HG03039 (cell line): Measurements from ENCODE around the gene NPLOC4.

Source experiments
- ATAC-seq: cut with Tn5 transposase; IDR thresholded peaks from one replicate; pipeline ENCODE4 v1.9.1; 2021; ENCODE audit warnings: mild to moderate bottlenecking, moderate library complexity; ENCODE audit not compliant: unreplicated experiment

NPLOC4 gene

DNA sequence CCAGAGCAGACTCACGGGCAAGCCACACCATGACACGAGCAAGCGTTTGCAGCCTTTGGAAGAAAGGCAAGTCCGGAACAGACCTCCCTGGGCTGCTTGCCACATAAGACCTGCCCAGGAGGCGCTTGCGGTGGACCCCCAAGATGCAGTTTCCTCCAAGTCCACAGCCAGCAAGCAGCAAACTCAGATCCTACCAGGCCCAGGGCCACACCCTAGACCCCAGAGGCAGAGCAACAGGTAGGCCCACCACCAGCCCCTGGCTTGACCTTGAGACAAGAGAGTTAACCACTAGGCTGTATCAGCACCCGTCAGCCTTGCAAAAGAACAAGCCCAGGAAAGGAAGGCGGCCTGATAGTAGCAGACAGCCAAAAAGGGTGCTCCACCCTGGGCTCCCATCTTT is 87.1 kb downstream of the NPLOC4 start:
- no peak for ATAC-seq

- ATAC-seq, result no peak
Measured at GRCh38 chr17:81549031-81549557, 87.8 kb downstream of the NPLOC4 start.

- ATAC-seq, result no peak
Measured at GRCh38 chr17:81547614-81547982, 89.3 kb downstream of the NPLOC4 start.

GRCh38 chr17:81546906-81547613 is 89.9 kb downstream of the NPLOC4 start:
- no peak for ATAC-seq

DNA sequence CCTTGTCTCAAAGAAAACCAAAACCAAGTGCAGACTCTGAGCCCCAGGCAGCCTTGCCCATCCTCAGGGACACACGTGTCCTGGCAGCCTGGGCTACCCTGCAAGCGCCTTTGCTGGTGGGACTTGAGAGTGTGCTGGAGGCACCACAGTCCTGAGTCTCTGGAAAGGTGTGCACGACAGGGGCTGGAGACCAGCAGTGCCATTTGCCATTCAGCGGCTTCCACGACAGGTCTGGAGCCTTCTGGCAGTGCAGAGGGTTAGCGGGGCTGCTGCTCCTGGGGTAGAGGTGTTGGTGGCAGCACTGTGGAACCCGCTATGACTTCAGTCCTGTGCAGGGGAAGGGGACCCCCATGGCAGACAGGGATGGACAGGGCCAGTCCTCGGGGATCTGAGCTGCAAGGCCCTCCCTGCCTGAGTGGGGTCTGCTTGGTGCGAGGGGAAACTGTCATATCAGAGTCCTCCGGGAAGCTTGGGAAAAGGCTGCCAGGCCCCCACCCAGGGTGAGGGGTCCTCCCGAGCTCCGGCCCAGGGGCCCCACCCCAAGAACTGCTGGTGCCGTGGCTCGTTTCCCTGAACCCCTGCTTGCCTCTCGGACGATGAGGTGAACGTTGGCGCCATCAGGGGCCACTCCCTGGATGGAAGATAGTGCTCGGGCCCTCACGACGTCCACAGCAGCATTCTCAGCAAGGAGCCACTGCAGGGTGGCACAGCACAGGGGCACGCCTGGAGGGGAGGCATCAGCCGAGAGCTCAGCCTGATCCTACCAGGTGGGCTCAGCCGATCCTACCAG is 91.6 kb downstream of the NPLOC4 start:
- ATAC-seq, result no peak

GRCh38 chr17:81544281-81544974 is 92.5 kb downstream of the NPLOC4 start:
- ATAC-seq, result no peak

DNA sequence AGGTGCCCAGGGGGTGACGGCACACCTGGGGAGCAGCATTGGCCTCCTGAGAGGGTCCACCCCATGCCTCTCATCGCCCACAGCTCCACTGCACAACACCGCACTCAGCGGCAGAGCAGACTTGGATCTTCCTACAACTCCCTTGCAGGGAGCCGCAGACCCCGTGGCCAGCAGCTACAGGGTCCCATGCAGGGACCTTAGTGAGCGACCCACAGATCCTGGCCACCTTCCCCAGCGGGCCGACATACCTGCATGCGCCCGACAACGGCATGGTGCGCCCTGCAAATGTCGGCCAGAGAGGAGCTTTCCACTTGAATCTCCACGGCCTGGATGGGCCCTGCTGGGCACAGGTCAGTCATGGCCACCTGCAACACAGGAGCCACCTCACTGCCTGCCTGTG is 93.2 kb downstream of the NPLOC4 start:
- no peak for ATAC-seq

DNA sequence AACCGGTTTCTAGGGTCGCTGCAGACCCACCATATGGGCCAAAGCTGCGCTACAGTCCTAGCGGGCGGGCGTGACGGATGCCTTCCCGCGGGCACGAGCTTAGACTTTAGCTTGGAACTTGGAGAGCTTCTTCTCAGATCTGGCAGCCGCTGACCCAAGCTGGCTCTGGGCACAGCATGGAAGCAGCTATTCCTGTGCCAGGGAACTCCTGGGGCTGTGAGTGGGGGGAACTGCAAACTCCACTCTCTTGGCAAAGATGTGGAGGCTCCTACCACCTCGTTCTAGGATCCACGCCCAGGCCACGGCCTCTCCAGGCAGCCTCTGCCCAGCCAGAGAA is 93.6 kb downstream of the NPLOC4 start:
- no peak for ATAC-seq

DNA sequence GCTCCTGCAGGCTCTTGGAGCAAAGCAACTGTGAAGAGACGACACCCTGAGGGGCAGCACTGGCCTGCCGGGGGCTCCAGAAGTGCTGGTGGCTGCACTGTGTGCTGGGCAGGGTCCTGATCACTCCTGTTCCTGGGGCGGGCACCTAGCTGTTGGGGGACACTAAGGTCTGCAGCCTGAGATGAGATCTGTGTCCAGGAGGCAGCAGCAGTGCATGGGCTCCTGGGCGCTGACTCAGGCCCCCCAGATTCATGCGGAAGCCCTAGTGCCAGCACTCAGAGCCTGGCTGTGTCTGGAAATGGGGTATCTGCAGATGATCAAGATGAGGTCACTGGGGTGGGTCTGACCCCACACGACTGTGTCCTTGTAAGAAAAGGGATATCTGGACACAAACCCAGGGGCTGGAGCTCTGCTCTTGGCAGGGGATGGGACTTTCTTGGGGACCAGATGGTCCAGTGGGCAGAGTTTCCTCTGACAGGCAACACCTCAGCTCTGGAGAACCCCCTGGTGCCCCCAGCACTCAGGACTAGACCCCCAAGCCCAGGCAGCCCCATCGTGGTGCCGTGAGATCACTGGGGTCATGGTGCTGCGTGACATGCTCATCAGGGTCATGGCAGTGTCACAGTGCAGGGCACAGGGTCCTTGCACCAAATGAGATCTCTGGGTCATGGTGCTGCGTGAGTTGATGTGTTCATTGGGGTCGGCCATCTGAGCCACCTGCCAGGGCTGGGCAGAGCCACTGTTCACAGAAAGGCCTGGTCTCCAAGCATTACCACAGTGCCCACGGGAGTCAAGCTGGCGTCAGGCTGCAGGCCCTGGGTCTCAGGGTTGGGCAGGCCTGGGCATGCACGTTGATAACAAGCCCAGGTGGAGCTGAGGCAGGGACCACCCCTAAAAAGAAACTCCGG is 94.2 kb downstream of the NPLOC4 start:
- ATAC-seq, result no peak

DNA sequence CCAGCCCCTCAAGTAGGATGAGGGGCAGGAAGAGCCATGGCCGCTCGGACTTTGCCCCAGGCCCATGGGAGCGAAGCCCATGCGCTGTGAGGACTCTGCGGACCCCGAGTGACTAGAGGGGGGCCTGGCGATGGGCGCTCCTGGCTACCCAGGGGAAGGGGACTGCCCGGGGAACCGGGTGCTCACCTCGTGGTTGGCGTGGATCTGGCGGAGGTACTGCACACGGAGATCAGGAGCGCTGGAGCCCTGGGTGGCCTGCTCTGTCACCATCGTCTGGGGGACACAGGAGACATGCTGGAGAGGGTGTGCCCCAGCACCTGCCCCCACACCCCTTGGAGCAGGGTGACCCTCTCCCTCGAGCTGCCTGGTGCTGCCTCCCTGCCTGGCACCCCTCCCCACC is 95.8 kb downstream of the NPLOC4 start:
- no peak for ATAC-seq

DNA sequence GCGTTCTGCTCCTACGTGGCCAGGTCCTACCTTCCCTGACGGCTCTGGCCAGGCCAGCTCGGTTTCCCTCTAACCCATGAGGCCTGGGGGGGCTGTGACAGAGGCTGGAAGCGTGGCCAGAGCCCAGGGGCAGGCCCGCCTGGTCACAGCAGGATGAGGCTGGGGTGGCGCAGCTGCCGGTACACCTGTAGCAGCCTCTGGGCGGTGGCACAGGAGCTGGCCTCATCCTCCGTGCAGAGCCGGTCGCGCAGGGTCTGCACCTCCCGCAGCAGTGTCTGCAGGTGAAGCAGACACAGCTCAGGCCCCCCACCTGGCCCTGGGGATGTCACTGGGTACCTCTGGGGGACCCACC is 96.3 kb downstream of the NPLOC4 start:
- ATAC-seq, result no peak

DNA sequence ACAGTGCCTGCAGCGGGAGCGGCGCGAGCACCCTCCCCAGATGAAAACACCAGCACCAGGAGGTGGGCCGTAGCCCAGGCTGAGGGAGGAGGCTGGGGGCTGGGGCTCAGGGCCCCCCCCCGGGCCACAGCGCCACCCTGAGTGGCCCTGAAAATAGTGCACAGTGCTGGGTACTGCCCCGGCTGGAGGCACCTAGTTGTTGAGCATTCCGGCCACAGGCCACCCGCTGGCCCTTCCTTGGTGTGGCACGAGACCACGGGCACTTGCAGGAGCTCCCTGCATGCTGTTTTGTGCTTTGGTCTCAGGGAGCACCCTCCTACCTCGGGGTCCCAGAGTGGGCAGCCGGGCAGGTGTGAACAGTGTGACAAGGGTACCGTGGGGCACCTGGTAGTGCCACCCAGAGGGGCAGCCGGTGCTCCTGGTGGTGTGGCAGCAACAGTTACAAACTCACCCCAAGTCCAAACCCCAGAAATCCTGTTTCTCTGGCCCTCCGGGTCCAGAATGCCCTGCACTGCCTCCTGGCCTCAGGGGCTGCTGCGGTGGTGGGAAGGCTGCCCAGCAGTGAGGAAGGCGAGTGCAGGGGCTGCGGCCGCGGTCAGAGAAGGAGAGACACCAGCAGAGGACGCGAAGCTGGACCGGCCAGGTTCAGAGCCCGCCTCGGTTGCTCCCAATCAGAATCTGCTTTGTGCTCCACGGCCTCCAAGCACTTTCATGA is 96.8 kb downstream of the NPLOC4 start:
- ATAC-seq, result no peak

DNA sequence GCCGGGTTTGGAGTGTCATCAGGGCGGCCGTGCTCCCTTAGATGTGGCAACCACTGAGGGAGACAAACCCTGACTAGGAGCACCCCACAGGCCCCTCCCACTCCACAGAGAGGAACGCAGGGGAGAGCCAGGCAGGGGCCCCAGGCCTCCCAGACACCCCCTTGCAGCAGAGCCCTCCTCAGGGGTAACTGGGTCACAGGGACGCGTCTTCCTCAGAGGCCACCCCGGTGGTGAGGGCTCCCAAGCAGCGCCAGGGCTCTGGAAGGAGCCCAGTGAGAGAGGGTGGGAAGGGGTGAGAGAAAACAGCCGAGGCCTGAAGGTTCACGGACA is 97.4 kb downstream of the NPLOC4 start:
- no peak for ATAC-seq

GRCh38 chr17:81538651-81539570 is 98.0 kb downstream of the NPLOC4 start:
- ATAC-seq, result no peak

DNA sequence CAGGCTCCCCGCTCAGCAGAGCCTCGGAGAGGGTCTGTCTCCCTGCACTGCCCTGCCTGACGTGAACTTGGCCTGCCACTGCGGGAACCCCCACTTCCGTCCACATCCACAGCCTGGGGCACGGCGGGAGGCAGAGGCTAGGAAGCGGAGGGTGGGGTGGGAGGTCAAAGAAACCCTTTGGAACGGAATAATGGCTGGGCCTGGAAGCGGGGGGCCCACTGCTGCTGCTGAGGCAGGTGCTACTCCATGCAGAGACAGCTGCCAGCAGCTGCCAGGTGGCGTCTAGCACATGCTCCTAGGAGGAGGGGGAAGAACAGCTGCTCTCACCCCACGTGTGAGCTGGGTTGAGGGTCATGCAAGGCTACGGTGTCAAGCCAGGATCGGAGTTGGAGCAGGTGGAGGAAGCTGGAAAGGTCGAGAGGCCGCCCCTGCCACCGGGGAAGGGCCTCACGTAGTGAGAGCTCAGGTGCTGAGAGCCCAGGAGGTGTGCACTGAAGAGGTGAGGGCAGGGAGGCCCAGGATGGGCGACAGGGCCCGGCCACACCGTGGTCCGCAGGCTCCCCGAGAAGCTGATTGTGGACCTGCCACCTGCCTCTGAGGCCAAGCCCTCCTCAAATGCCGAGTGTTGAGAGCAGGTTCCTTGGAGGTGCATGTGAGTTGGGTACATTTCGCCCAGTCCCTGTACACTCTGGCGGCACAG is 98.9 kb downstream of the NPLOC4 start:
- no peak for ATAC-seq

DNA sequence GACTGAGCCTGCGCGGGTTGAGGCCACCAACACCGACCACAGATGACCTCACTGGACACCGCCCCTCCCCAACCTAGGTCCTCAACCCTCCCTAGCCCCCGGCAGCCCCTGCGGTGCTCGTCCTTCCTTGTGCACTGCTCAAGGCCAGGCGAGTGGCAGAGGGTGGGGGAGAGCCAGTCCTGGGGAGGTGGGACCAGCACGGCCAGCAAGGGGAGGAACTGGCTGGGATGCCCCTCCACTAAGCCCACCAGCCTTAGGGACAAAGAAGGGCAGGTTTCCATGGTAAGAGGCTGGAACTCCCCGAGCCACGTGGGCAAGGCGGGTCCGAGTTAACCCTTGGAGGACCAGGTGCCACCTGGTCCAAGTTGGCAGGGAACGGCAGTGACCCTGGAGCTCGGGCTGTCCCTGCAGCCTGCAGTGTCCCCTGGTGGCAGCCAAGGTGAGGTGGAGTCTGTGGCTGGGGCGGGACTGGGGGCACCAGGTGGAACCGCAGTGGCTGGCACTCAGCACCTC is 99.5 kb downstream of the NPLOC4 start:
- no peak for ATAC-seq

DNA sequence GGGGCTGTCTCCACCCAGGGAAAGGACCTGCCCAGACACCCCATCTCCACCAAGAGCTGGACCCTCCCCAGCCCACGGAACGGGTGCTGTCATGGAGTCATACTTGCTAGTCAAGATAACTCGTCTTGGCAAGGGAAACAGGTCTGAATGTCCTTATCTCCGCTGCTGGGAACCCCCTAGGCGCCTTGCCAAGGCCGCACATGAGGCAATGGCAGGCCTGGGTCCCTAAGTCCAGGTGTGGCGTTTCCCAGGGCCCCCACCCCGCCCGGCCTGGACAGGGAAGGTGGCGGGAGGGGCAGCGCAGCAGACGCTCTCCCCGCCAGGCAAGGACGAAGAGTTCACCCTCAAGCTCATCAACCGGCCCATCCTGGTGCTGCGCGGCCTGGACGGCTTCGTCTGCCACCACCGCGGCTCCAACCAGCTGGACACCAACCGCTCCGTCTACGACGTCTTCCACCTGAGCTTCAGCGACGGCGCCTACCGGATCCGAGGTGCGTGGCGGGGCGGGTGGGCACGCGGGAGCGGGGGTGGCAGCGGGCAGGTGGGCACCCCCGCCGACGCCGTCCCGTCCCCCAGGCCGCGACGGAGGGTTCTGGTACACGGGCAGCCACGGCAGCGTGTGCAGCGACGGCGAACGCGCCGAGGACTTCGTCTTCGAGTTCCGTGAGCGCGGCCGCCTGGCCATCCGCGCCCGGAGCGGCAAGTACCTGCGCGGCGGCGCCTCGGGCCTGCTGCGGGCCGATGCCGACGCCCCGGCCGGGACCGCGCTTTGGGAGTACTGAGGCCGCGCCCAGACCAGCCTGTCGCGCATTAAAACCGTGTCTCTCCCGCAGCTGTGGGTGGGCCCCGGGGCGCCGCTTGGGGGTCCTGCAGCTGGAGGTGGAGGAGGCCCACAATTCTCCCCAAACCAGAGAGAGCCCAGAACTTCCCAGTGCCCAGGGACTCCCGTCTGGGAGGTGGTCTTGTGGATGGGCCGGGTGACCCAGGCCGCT is 100.3 kb downstream of the NPLOC4 start:
- no peak for ATAC-seq
